IPS DF 6.9 (cell line): Measurements from ENCODE around the gene LIPM.

Source experiments
- DNase-seq: peaks from one replicate; pipeline ENCODE4 v3.0.0-alpha.2; 2013; ENCODE audit warnings: low read depth, low spot score
- H3K27ac ChIP-seq: one replicate; pipeline ENCODE4 v1.5.1; 2013; ENCODE audit warnings: low read length, control low read depth
- H3K27me3 ChIP-seq: 2 replicates; pipeline ENCODE4 v1.6.1; 2013; ENCODE audit warnings: mild to moderate bottlenecking, low read length; ENCODE audit not compliant: control insufficient read depth, insufficient read depth
- H3K36me3 ChIP-seq: 2 replicates; pipeline ENCODE4 v1.6.1; 2013; ENCODE audit warnings: low read length; ENCODE audit not compliant: control insufficient read depth, insufficient read depth
- H3K4me1 ChIP-seq: 2 replicates; pipeline ENCODE4 v1.6.1; 2013; ENCODE audit warnings: low read length; ENCODE audit not compliant: control insufficient read depth, insufficient read depth
- H3K4me3 ChIP-seq: 2 replicates; pipeline ENCODE4 v1.5.1; 2013; ENCODE audit warnings: mild to moderate bottlenecking, low read length
- H3K9me3 ChIP-seq: 2 replicates; pipeline ENCODE4 v1.6.1; 2013; ENCODE audit warnings: low read length, inconsistent platforms; ENCODE audit not compliant: control insufficient read depth, insufficient read depth
- WGBS: extraction: QIAGEN DNeasy Blood & Tissue Kit; methylation state at CpG from one replicate; pipeline ENCODE4 v1.1.7; 2013; ENCODE audit warnings: mixed read lengths, missing lambda C conversion rate; ENCODE audit not compliant: insufficient read length, insufficient coverage; 5-methylcytosine and 5-hydroxymethylcytosine counted together

The LIPM gene

GRCh38 chr10:88838766-88839350 lies 36.3 kb downstream of the LIPM start:
- Histone ChIP-seq H3K4me3 (no peak overlapping the region), H3K27ac (no peak overlapping the region), H3K9me3 (no peaks in the 10 kb centered on the region), H3K27me3 (no peaks in the 10 kb centered on the region), H3K4me1 (0 out of 2 replicates have a peak, but pooled peaks cover 1% of the 10 kb centered on the region), H3K36me3 (no peaks in the 10 kb centered on the region)
- WGBS: no CpG with 5 or more reads among the region's 5 CpGs
- no peak for DNase-seq

GRCh38 chr10:88840104-88840503 lies 37.6 kb downstream of the LIPM start:
- no peak overlapping the region for H3K27ac ChIP-seq
- no peaks in the 10 kb centered on the region for H3K27me3 ChIP-seq
- H3K36me3 ChIP-seq: no peaks in the 10 kb centered on the region
- no peak overlapping the region for H3K4me3 ChIP-seq
- H3K4me1 ChIP-seq: 0 out of 2 replicates have a peak, but pooled peaks cover 1% of the 10 kb centered on the region
- H3K9me3 ChIP-seq: no peaks in the 10 kb centered on the region
- no peak for DNase-seq
- WGBS: no CpG with 5 or more reads among the region's 3 CpGs

GRCh38 chr10:88840881-88841280 lies 38.4 kb downstream of the LIPM start:
- no CpG with 5 or more reads among the region's 5 CpGs for WGBS
- Histone ChIP-seq H3K36me3 (no peaks in the 10 kb centered on the region), H3K4me3 (no peak overlapping the region), H3K27me3 (no peaks in the 10 kb centered on the region), H3K4me1 (0 out of 2 replicates have a peak, but pooled peaks cover 1% of the 10 kb centered on the region), H3K27ac (no peak overlapping the region), H3K9me3 (no peaks in the 10 kb centered on the region)
- DNase-seq: no peak

- Histone ChIP-seq H3K27ac (no peak overlapping the region), H3K9me3 (no peaks in the 10 kb centered on the region), H3K27me3 (no peaks in the 10 kb centered on the region), H3K4me3 (no peak overlapping the region), H3K36me3 (no peaks in the 10 kb centered on the region), H3K4me1 (0 out of 2 replicates have a peak, but pooled peaks cover 1% of the 10 kb centered on the region)
- no CpG with 5 or more reads among the region's 6 CpGs for WGBS
- no peak for DNase-seq
These were observed 39.0 kb downstream of the LIPM start for GRCh38 chr10:88841316-88842111.

- Histone ChIP-seq H3K27me3 (no peaks in the 10 kb centered on the region), H3K27ac (no peak overlapping the region), H3K4me3 (no peak overlapping the region), H3K4me1 (0 out of 2 replicates have a peak, but pooled peaks cover 1% of the 10 kb centered on the region), H3K36me3 (no peaks in the 10 kb centered on the region), H3K9me3 (no peaks in the 10 kb centered on the region)
- WGBS: no CpG with 5 or more reads among the region's 4 CpGs
- DNase-seq: no peak
These were observed 40.6 kb downstream of the LIPM start for GRCh38 chr10:88843171-88843570.

GRCh38 chr10:88848499-88848898 lies 46.0 kb downstream of the LIPM start:
- Histone ChIP-seq H3K36me3 (no peaks in the 10 kb centered on the region), H3K4me3 (no peak overlapping the region), H3K9me3 (no peaks in the 10 kb centered on the region), H3K4me1 (peaks cover 4% of the 10 kb centered on the region; the same call in 1 of the 2 replicates), H3K27me3 (no peaks in the 10 kb centered on the region), H3K27ac (no peak overlapping the region)
- no CpG with 5 or more reads among the region's 1 CpG for WGBS
- DNase-seq: no peak

DNA sequence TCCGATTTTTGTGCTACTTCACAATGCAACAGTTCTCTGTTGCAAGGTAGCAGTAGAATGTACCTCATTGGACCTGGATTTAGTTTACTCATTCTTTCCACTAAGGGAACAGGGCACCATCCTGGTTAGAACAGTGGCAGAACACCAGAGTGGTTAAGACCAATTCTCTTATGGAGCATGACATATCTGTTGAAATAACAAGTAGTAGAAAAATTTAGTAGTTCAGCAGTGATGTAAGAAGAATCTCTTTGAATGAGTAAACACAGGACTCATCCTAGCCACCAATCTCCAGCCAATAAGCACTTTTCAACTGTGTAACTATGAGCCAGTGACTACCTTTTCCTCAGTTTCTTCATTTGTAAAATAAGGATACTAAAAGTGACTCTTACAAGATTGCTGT lies 46.7 kb downstream of the LIPM start:
- Histone ChIP-seq H3K27me3 (no peaks in the 10 kb centered on the region), H3K4me3 (no peak overlapping the region), H3K9me3 (no peaks in the 10 kb centered on the region), H3K36me3 (no peaks in the 10 kb centered on the region), H3K4me1 (peaks cover 4% of the 10 kb centered on the region; the same call in 1 of the 2 replicates), H3K27ac (no peak overlapping the region)
- DNase-seq: no peak
- no CpG with 5 or more reads among the region's 1 CpG for WGBS

DNA sequence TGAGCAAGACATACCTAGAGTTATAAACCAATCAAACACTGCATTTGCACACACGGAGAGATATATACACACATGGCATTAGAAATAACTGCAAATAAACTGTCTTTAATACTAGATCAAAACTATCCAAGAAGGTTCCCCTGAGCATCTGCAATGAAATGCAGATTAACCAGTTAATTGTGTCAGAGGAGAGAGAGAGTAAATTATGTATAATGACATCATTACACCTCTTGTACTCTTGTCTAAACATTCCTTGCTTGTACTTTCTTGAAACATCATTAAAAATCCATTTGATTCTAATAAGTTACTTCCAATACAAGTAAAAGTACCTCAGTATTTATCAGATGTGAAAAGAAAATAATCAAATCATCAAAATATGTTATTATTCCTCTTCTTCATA lies 48.2 kb downstream of the LIPM start:
- H3K36me3 ChIP-seq: no peaks in the 10 kb centered on the region
- peaks cover 4% of the 10 kb centered on the region; the same call in 1 of the 2 replicates for H3K4me1 ChIP-seq
- no peaks in the 10 kb centered on the region for H3K27me3 ChIP-seq
- no peak for DNase-seq
- no peak overlapping the region for H3K27ac ChIP-seq
- no CpG with 5 or more reads among the region's 1 CpG for WGBS
- no peaks in the 10 kb centered on the region for H3K9me3 ChIP-seq
- no peak overlapping the region for H3K4me3 ChIP-seq

GRCh38 chr10:88851706-88852105 lies 49.2 kb downstream of the LIPM start, which contains the start of gene ANKRD22:
Gene ANKRD22, minus strand, starts transcription at chr10:88851844. Its CDS starts 237 bp downstream, at chr10:88851607.
- H3K4me3 ChIP-seq: no peak within 1 kb of the TSS
- WGBS: no CpG with 5 or more reads among the region's 5 CpGs
- no peaks in the 10 kb centered on the region for H3K9me3 ChIP-seq
- H3K27ac ChIP-seq: no peak within 1 kb of the TSS
- no peaks in the 10 kb centered on the region for H3K27me3 ChIP-seq
- no peak for DNase-seq
- H3K36me3 ChIP-seq: no peaks in the 10 kb centered on the region
- H3K4me1 ChIP-seq: peaks cover 4% of the 10 kb centered on the region; the same call in 1 of the 2 replicates

GRCh38 chr10:88852327-88852726 lies 49.8 kb downstream of the LIPM start:
- H3K27me3 ChIP-seq: no peaks in the 10 kb centered on the region
- peaks cover 4% of the 10 kb centered on the region; the same call in 1 of the 2 replicates for H3K4me1 ChIP-seq
- no peaks in the 10 kb centered on the region for H3K36me3 ChIP-seq
- no CpG with 5 or more reads among the region's 4 CpGs for WGBS
- no peak overlapping the region for H3K4me3 ChIP-seq
- DNase-seq: no peak
- no peaks in the 10 kb centered on the region for H3K9me3 ChIP-seq
- H3K27ac ChIP-seq: no peak overlapping the region
